Skeletal muscle satellite cell (primary cell): ENCODE measurements around the gene SBK3.

ENCODE experiments used
- H3K27me3 ChIP-seq: 2 replicates; pipeline ENCODE4 v1.7.0; 2013; ENCODE audit warnings: low read length; ENCODE audit not compliant: control insufficient read depth, insufficient read depth
- H3K36me3 ChIP-seq: 2 replicates; pipeline ENCODE4 v1.7.0; 2013; ENCODE audit warnings: mild to moderate bottlenecking, control low read depth, low read length; ENCODE audit not compliant: insufficient read depth
- H3K4me1 ChIP-seq: 2 replicates; pipeline ENCODE4 v1.7.0; 2013; ENCODE audit warnings: low read length; ENCODE audit not compliant: control insufficient read depth, insufficient read depth
- H3K4me2 ChIP-seq: 2 replicates; pipeline ENCODE4 v1.7.0; 2013; ENCODE audit warnings: mild to moderate bottlenecking, low read length
- H3K4me3 ChIP-seq: 2 replicates; pipeline ENCODE4 v1.7.0; 2013; ENCODE audit warnings: low read length
- H3K9ac ChIP-seq: 2 replicates; pipeline ENCODE4 v1.7.0; 2013; ENCODE audit warnings: mild to moderate bottlenecking, low read depth, low read length, moderate library complexity
- H3K9me3 ChIP-seq: replicated peaks from 2 replicates; pipeline ENCODE4 v1.7.0; 2013; ENCODE audit warnings: mild to moderate bottlenecking, control low read depth, low read length

The SBK3 gene

DNA sequence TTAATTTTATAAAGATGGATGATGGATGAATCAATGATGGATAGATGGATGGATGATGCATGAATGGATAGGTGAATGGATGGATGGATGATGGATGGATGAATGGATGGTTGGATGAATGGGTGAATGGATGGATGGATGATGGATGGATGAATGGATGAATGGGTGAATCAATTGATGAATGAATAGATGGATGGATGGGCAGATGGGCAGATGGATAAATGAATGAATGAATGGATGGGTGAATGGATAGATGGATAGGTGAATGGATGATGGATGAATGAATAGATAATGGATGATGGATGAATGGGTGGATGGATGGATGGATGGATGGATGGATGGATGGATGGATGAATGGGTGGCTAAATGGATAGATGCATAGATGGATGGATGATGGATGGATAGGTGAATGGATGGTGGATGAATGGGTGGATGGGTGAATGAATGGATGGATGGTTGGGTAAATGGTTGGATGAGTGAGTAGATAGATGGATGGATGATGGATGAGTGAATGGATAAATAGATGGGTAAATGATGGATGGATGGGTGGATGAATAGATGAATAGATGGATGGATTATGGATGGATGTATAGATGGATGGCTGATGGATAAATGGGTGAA is 22.5 kb upstream of the SBK3 start:
- Histone ChIP-seq H3K4me3 (no peak overlapping the region), H3K9me3 (no peaks in the 10 kb centered on the region), H3K27me3 (peaks cover 7% of the 10 kb centered on the region), H3K4me1 (no peaks in the 10 kb centered on the region), H3K36me3 (no peaks in the 10 kb centered on the region), H3K9ac (no peak overlapping the region), H3K4me2 (no peak overlapping the region)

DNA sequence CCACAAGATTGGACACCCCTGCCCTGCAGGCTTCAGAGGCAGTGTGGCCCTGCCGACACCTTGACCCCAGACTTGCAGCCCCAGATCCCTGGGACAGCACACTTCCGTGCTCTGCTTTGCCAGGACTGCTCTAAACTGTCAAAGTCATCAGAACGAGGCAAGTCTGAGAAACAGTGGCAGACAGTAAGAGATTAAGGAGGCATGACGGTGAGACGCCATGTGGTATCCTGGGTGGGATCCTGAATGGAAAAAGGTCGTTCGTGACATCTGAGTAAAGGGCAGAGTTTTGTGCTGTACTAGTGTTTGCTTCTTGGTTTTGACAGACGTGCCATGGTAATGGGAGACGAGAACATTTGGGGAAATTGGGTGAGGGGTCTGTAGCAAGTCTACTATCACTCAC is 21.5 kb upstream of the SBK3 start:
- no peak overlapping the region for H3K4me3 ChIP-seq
- H3K9ac ChIP-seq, result no peak overlapping the region
- H3K4me2 ChIP-seq, result no peak overlapping the region

DNA sequence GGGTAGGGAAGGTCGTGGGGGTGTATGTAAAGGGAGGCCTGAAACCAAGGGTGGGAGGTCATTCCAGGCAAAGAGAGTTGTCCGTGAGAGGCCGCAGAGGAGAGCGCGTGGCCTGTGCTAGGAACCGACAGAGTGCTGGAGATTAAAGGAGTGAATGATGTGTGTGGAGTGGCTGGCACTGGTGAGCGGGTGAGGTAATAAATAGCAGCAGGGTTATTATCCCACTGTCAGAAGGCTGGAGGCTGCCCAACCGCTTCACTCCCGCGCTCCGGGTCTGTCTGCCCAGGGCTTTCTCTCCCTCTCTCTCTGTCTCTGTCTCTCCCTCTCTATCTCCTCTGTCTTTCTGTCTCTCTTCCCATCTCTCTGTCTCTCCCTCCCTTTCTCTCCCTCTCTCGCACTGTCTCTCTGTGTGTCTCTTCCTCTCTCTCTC is 17.9 kb upstream of the SBK3 start:
- no peaks in the 10 kb centered on the region for H3K4me1 ChIP-seq
- no peak overlapping the region for H3K9ac ChIP-seq
- no peaks in the 10 kb centered on the region for H3K9me3 ChIP-seq
- H3K36me3 ChIP-seq, result no peaks in the 10 kb centered on the region
- peaks cover 7% of the 10 kb centered on the region for H3K27me3 ChIP-seq
- H3K4me3 ChIP-seq, result no peak overlapping the region
- no peak overlapping the region for H3K4me2 ChIP-seq

More for the DNA sequence above, 21.5 kb upstream of the SBK3 start:
- H3K4me1 ChIP-seq, result no peaks in the 10 kb centered on the region
- H3K36me3 ChIP-seq, result no peaks in the 10 kb centered on the region
- H3K27me3 ChIP-seq, result peaks cover 7% of the 10 kb centered on the region
- H3K9me3 ChIP-seq, result no peaks in the 10 kb centered on the region

DNA sequence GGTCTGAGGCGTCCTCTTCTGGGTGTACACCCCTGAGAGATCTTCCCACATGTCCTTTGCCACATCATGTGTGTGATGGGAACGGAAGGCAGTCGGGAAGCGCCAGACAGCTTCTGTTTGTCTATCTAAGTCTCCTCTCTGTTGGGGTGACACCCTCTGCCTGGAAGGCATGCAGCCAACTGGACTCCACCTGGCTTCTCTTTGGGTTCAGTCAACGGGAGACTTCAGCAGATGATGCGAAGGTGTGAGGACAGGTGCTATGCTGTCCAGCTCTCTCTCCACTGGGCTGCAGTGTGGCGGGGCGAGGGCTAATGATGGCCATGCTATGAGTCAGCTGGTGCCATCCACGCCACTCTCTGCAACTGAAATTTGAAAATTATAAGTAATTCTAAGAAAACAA is 14.3 kb upstream of the SBK3 start:
- Histone ChIP-seq H3K36me3 (no peaks in the 10 kb centered on the region), H3K9me3 (no peaks in the 10 kb centered on the region), H3K27me3 (peaks cover 3% of the 10 kb centered on the region), H3K4me1 (no peaks in the 10 kb centered on the region), H3K4me2 (no peak overlapping the region), H3K9ac (no peak overlapping the region), H3K4me3 (no peak overlapping the region)

DNA sequence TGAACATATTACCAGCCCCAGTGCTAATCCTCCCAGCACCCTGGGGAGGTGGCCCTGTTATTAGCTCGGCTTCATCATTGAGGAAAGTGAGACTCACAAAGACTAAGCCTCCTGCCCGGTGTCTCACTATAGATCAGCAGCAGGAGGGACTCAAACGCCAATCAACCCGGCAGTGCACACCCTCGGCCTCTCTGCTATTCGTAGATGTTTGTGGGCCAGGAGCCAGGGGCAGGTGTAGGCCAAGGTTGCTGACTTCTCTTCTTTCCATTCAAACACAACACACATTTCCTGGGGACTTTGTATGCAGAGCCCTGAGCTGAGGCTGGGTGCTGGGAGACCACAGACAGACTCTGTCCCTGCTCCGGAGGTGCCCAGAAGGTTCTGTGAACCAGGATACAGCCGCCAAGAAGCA is 9.4 kb upstream of the SBK3 start:
- no peaks in the 10 kb centered on the region for H3K27me3 ChIP-seq

DNA sequence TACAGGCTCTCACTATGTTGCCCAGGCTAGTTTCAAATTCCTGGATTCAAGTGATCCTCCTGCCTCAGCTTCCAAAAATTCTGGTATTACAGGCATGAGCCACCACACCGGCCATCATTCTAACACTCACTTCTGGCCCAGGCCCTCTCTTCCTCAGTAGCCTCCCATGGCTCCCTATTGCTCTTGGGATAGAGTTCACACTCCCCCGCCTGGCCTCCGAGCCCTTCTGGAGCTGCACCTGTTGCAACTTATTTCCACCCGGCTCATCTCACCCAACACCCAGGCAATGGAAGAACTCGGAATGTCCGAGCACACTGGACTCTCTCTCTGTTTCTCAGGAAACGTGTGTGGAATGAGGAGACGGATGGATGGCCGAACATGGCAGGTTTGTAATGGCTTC is 9.0 kb upstream of the SBK3 start:
- Histone ChIP-seq H3K4me1 (peaks cover 32% of the 10 kb centered on the region), H3K27me3 (no peaks in the 10 kb centered on the region)

More for the DNA sequence above, 9.4 kb upstream of the SBK3 start:
- Histone ChIP-seq H3K4me1 (peaks cover 29% of the 10 kb centered on the region), H3K9me3 (no peaks in the 10 kb centered on the region), H3K36me3 (no peaks in the 10 kb centered on the region), H3K4me2 (no peak overlapping the region), H3K4me3 (no peak overlapping the region), H3K9ac (no peak overlapping the region)

DNA sequence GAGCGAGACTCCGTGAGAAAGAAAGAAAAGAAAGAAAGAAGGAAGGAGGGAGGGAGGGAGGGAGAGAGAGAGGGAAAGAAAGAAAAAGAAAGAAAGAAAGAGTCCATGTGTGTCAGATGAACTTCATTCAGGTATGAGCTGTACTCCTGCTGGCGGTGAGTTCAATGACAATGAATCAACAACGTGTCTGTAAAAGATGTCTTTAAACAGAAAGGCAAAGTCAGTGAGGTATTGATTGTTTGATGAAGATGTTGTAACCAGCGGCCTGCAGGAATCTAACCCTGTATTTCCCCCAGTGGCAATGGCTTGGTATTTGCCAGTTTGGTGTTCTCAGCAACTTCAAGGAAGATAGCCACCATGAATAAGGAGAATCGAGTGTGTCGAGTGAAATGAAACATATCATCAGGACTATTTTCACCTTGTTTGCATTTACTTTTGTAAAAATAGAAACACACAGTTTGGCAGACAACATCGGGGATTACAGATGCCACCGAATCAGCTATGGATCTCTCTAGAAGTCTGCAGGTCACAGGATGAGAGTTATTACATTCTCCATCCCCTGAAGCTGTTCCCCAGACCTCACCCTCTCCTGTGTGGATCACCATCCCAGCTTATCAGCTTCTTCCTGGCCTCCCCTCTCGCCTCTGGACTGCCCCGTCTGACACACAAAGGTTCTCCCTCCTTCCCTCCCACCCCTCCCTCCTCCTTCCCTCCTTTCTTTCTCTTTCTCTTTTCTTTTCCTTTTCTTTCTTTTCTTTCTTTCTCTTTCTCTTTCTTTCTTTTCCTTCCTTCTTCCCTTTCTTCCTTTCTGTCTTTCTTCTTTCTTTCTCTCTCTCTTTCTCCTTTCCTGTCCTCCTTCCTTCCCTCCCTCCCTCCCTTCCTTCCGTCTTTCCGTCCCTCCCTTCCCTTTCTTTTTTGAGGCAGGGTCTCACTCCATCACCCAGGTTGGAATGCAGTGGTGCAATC is 8.2 kb upstream of the SBK3 start:
- H3K4me1 ChIP-seq, result peaks cover 35% of the 10 kb centered on the region
- no peaks in the 10 kb centered on the region for H3K9me3 ChIP-seq
- no peaks in the 10 kb centered on the region for H3K27me3 ChIP-seq
- H3K36me3 ChIP-seq, result no peaks in the 10 kb centered on the region
- H3K9ac ChIP-seq, result peak overlapping the region; percentile 44
- no peak overlapping the region for H3K4me3 ChIP-seq
- peak overlapping the region; percentile 48 for H3K4me2 ChIP-seq

More for the DNA sequence above, 9.0 kb upstream of the SBK3 start:
- Histone ChIP-seq H3K4me3 (no peak overlapping the region), H3K36me3 (no peaks in the 10 kb centered on the region), H3K4me2 (no peak overlapping the region), H3K9ac (no peak overlapping the region), H3K9me3 (no peaks in the 10 kb centered on the region)

DNA sequence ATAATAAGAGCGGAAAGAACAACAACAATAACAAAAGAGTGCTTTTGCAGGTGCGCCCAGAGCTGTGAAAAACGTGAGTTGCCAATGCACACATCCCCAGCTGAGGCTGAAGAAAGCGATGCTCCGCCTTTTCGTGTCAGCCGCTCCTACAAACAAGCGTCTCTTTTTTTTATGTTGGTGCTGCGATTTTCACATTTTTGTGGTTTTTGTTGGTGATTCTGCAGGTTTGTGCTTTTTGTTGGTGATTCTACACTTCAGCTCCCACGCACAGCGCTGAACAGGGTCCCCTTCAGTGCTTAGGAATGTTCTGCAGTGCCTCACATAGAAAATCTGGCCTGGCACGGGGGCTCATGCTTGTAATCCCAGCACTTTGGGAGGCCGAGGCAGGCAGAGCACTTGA is 7.3 kb upstream of the SBK3 start:
- Histone ChIP-seq H3K36me3 (no peaks in the 10 kb centered on the region), H3K4me3 (no peak overlapping the region), H3K4me1 (peaks cover 43% of the 10 kb centered on the region), H3K27me3 (no peaks in the 10 kb centered on the region), H3K9me3 (no peaks in the 10 kb centered on the region), H3K4me2 (peak overlapping the region; percentile 48), H3K9ac (peak overlapping the region; percentile 46)

DNA sequence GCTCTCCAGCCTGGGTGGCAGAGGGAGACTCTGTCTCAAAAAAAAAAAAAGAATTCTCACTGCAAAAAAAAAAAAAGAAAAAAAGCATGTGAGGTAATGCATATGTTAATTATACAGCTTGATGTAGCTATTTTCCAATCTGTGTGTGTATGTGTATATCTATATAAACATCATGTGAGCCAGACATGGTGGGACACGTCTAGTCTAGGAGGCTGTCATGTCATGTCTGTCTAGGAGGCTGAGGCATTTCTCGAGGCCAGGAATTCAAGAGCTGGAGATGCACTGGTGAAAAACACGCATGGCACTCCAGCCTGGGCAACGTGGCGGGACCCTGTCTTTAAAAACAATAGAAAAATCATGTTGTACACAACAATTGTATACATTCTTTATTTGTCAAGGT is 6.9 kb upstream of the SBK3 start:
- peak overlapping the region; percentile 46 for H3K9ac ChIP-seq

DNA sequence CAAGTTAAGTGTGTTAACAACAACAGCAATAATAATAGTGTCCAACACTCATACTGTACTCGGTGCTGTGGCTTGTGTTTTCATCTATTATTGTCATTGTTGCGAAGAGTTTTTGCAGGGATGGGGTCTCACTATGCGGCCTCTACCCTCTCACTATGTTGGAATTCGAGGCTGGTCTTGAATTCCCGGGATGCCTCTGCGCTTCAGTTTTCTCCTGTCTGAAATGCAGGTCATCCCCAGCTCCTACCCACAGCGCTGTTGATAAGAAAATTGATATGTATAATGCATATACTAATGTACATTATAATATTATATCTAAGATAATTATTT is 4.9 kb upstream of the SBK3 start:
- Histone ChIP-seq H3K4me3 (peak overlapping the region; percentile 52), H3K36me3 (no peaks in the 10 kb centered on the region), H3K9me3 (no peaks in the 10 kb centered on the region), H3K4me1 (peaks cover 65% of the 10 kb centered on the region), H3K27me3 (no peaks in the 10 kb centered on the region), H3K4me2 (peak overlapping the region; percentile 83), H3K9ac (peak overlapping the region; percentile 88)

More for the DNA sequence above, 6.9 kb upstream of the SBK3 start:
- H3K4me2 ChIP-seq, result peak overlapping the region; percentile 48
- no peaks in the 10 kb centered on the region for H3K27me3 ChIP-seq
- H3K36me3 ChIP-seq, result no peaks in the 10 kb centered on the region
- no peak overlapping the region for H3K4me3 ChIP-seq
- H3K9me3 ChIP-seq, result no peaks in the 10 kb centered on the region
- peaks cover 48% of the 10 kb centered on the region for H3K4me1 ChIP-seq

DNA sequence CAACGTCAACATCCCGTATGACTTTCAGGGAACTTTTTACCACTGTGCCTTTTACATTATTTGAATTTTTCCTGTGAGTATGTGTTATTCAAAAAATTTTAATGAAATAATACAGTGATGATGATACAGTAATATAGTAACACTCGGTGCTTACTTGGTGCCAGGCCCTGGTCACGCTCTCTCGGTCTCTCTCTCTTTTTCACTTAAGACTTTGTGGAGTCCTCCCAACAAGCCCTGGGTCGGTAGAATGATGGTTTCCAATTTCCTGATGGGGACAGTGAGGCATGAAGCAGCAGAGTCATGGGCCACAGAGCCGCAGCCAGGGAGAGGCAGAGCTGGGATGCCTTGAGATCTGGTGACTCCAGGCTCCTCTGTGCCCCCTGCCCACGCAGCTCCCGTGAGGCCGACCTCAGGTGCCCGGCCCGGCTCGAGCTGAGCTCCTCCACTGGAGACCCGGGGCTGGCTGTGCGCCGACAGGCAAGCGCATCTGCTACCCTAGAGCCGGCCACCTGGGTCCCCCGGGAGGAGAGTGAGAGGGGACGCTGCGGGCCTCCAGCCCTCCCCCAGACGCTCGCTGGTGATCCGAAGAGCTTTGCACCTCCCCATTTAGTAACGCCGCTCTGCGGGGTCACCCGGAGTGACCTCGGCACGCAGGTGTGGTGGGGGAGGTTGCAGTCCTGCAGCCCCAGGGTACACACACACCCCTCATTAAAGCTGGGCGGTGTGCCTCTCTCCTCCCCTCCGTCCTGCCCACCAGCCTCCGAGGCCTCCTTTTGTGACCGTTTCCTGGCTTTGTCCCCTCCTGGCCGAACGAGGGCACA is 4.4 kb upstream of the SBK3 start:
- H3K27me3 ChIP-seq, result no peaks in the 10 kb centered on the region
- no peaks in the 10 kb centered on the region for H3K9me3 ChIP-seq
- H3K9ac ChIP-seq, result peak overlapping the region; percentile 88
- H3K4me2 ChIP-seq, result peak overlapping the region; percentile 83
- H3K4me1 ChIP-seq, result peaks cover 70% of the 10 kb centered on the region
- H3K36me3 ChIP-seq, result no peaks in the 10 kb centered on the region
- H3K4me3 ChIP-seq, result peak overlapping the region; percentile 52
